C1 segment of cervical spinal cord (tissue), 14 donors: ENCODE results near the gene ECPAS.
"Not testable (repeated sequence)": the region's sequence is repeated elsewhere in the genome, so short reads cannot be mapped to it uniquely, and the experiment has no call there.

Experiments used
- DNase-seq, 14 donors: peaks; one replicate each; lab custom pipeline; 2025; lab: John Stamatoyannopoulos, UW

Gene ECPAS

GRCh38 chr9:111352545-111352944 lies 131.6 kb downstream of the ECPAS start:
- no peak for DNase-seq

- no peak for DNase-seq
These were observed 133.6 kb downstream of the ECPAS start for GRCh38 chr9:111350556-111350955.

- no peak for DNase-seq
These were observed 134.4 kb downstream of the ECPAS start for GRCh38 chr9:111349766-111350165.

- DNase-seq, result no peak
These were observed 135.3 kb downstream of the ECPAS start for GRCh38 chr9:111348821-111349271.

- DNase-seq, result not testable (repeated sequence)
These were observed 149.8 kb downstream of the ECPAS start for GRCh38 chr9:111334318-111334863.

GRCh38 chr9:111330124-111330523 lies 154.1 kb downstream of the ECPAS start, which contains the start of gene OR2K2:
Gene OR2K2, minus strand, starts transcription at chr9:111330224. Its CDS starts 1,791 bp downstream, at chr9:111328433.
- no peak for DNase-seq

- DNase-seq, result no peak
These were observed 163.6 kb downstream of the ECPAS start for GRCh38 chr9:111320631-111321030.

GRCh38 chr9:111316796-111317195 lies 167.4 kb downstream of the ECPAS start:
- no peak for DNase-seq
